Neural progenitor cell (in vitro differentiated cells): Measurements from ENCODE around the gene CSRP2.

Source experiments
- EZH2 ChIP-seq: fragments of 200-600 bp; sonication (generic); IDR thresholded peaks from 2 replicates; pipeline ENCODE4 v1.6.1; 2017; ENCODE audit warnings: antibody characterized with exemption, mild to moderate bottlenecking, moderate library complexity
- EZH2phosphoT487 ChIP-seq: fragments of 200-600 bp; sonication (generic); IDR thresholded peaks from 2 replicates; pipeline ENCODE4 v1.6.1; 2017; ENCODE audit warnings: antibody characterized with exemption

DNA sequence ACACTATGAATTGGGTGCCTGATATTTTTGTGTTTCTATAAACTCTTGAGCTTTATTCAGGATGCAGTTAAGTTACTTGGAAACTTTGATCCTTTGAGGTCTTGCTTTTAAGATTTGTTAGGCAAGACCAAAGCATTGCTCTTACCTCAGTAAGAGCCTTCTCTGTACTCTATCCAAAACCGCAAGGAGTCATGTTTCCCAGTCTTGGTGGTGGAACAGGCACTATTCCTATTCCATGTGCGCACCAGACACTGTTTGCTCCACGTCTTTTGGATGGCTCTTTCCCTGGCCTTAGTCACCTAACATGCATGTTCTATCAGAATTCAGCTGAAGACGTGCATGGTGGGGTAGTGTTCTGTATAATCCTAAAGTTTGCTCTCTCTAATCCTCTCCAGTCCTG lies 23.5 kb downstream of the CSRP2 start:
- TF ChIP-seq EZH2 (no peak), EZH2phosphoT487 (no peak)
